CMK (cell line): Measurements from ENCODE around the gene ARHGEF38.
"Not testable (repeated sequence)": the region's sequence is repeated elsewhere in the genome, so short reads cannot be mapped to it uniquely, and the experiment has no call there.

Experiments used
- DNase-seq: peaks from one replicate; pipeline ENCODE4 v3.0.0-alpha.2; 2010; ENCODE audit warnings: low read depth

ARHGEF38 gene

DNA sequence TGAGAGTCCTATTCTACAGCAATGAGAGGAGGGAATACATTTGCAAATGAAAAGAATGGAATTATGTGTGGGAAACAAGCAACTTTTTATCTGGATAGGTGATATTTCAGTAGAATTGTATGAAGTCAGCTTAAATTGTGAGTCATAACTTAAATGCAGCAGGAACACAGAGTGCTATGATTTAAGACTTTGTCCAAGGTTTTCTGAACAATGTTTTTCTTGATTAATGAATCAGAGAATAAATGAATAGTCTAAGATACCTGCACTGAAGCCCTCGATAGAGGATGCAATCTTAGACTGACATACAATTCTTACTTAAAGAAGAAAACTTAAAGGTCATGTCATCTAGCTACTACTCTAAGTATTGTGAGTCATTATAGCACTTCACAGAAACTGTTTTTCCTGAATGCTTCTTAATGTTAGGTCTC, 8.0 kb downstream of the ARHGEF38 start:
- no peak for DNase-seq

DNA sequence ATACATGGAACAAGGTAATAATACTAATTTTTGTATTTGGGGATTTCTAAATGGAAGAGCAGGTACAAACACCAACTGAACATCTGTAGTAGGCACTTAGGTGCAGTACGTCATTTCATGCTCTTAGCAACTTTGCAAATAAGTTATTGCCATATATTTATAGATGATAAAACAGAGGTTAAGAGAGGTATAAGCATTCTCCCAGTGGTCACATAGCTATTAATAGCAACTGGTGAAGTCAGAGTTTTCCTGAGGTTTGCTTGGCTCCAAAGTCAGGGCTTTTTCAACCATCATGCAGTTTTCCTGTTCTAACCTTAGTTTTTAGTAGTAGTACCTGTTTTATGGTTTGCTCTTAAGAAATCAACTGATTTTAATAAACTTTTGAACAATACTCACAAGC, 10.9 kb downstream of the ARHGEF38 start:
- no peak for DNase-seq

DNA sequence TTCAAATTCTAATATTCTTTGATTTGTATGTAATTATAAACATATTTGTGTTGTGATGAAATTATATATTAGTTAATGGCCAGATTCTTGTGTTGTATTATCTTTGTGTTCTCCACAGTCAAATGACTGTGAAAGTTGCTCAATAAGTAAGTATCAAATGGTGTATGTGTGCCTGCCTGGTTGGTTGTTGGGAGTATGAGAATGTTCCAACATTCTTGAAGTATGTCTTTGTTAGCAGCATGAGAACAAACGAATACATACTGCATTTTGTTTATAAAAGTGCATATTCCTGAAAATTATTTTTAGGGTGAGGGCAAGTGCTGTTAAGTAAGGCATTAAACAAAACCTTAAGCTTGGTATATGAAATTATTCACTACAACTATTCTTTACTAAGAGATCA, 16.2 kb downstream of the ARHGEF38 start:
- no peak for DNase-seq

DNA sequence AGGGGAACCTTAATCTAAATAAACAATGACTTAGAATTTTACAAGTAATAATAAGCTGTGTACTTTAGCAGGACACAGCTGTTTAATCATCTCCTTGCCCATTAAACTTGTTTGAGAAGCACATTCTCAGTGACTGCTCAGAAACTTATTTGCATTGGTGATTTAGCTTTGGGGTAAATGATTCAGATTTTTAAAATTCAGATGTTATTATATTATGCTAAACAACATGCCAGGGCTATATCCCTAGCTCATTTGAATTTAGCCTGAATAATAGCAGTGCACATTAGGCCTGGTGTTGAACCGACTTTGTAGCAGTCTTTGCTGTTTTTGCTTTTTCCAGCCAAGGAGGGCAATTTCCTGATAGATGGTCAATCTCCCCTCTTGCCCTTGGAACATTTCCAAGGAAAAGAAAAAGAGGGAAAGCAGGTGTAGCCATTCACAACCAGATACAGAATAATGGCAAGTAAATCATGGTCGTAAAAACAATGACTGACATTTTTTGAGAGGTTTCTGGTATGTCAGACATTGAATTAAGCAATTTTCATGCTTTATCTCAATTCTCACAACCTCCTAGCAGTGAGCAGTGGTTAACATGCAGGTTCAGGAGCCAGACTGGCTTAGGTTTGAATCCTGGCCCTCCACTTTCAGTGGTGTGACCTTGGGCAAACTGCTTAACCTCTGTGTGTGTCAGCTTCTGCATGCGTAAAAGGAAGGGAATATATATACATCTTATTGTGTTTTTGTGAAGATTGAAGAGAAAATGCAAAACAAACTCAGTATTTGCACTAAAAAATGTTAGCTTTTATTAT, 16.8 kb downstream of the ARHGEF38 start:
- no peak for DNase-seq

DNA sequence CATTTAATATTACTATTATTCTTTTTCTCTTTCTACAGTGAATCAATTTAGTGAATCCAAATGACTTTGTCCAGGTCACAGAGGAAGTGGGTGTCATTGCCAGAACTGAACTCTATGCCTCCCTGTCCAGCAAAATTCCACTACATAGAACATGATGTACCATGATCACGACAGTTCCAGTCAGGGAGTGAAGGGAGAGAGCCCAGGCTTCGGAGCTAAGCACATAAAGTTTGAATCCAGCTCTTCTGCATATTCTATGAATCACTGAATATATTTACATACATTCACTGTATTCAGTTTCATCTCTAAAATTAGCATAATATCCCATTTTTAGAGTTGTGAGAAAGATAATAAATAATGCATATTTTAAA, 17.4 kb downstream of the ARHGEF38 start:
- DNase-seq, result no peak

DNA sequence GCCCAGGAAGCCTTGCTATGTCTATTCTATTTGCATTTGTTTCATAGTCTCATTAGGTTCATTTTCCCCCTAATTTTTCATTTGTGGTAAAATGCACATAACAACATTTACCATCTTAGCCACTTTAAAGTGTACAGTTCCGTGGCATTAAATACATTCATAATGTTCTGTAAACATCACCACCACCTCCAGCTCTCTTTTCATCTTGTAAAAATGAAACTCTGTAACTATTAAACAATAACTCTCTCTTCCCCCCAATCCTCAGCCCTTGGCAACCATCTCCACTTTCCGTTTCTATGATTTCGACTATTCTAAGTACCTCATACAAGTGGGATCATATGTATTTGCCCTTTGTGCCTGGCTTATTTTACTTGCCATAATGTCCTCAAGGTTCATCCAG, 19.9 kb downstream of the ARHGEF38 start:
- no peak for DNase-seq

DNA sequence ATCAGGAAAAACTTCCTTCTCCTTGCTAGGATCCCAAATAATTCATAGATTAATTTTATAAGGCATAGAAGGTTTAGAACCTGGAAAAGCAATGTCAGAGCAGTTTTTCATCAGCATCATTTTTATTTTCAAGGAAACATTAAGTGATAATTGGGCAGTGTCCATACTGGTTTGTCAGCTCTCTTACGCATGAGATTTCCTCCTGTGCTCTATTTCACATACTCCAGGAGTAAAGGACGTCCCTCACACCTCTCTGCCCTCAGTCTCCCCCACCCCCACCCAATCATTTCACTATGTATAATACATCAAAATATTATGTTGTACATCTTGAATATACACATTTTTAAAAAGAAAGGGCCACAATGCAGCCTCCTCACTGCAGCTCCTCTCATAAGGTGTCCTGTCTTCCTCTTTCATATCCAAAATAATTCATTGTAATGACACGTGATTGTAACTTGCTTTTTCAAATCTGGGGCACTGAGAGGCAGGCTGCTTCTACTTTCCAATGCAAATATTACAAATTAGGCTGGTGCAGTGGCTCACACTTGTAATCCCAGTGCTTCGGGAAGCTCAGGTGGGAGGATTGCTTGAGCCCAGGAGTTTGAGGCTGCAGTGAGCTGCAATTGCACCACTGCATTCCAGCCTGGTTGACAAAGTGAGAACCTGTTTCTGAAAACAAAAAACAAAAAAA, 34.4 kb downstream of the ARHGEF38 start:
- no peak for DNase-seq

DNA sequence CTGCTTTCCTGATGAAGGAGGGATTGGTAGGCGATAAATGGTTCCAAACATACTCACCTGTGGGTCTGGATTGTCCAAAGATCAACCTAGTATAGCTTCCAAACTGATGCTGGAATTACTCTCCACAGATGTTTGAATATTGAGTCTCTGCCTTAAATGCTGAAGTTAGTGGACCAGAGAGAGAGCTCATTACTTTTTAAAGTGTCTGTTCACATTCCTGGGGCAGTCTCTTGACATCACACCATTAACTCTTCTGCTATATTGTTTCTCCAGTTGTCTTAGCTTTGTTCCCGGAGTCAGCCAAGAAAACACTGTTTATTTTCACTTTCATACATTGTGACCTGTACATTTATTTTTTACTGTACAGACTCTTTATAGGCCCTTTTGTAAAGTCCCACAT, 35.4 kb downstream of the ARHGEF38 start:
- no peak for DNase-seq

DNA sequence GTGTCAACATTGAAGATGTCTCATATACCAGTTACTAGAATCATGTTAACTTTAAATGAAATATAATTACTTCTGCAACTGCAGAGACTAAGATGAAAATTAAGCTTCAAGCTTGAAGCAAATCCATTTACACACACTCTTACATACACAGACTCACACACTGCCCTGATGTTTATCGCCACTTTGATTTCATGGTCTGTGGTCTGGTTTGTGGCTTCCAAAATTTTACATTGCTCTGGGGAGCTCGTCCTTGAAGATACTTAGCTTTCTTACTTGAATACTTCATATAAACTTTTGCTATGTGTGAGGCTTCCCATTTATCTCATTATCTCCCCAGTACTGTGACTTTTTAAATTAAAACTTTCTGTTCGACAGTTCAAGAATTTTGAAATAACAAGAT, 35.8 kb downstream of the ARHGEF38 start:
- DNase-seq, result no peak

DNA sequence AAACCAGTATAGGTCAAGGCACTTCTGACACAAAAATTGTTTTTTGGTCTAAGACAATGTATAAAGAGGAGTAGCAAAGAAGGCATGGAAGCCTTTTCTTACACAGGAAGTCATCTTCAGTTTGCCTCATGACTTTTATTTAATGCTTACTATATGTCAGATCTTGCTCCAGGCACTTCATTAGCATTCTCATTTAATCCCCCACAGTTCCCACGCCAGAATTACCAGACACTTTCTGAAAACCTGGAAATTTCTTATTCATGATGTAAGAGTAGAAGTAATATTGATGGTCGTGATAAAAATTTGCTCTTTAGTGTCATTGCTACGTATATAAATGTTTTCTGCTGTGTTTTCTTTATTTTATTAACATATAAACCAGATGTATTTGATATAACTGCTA, 39.2 kb downstream of the ARHGEF38 start:
- DNase-seq, result no peak

DNA sequence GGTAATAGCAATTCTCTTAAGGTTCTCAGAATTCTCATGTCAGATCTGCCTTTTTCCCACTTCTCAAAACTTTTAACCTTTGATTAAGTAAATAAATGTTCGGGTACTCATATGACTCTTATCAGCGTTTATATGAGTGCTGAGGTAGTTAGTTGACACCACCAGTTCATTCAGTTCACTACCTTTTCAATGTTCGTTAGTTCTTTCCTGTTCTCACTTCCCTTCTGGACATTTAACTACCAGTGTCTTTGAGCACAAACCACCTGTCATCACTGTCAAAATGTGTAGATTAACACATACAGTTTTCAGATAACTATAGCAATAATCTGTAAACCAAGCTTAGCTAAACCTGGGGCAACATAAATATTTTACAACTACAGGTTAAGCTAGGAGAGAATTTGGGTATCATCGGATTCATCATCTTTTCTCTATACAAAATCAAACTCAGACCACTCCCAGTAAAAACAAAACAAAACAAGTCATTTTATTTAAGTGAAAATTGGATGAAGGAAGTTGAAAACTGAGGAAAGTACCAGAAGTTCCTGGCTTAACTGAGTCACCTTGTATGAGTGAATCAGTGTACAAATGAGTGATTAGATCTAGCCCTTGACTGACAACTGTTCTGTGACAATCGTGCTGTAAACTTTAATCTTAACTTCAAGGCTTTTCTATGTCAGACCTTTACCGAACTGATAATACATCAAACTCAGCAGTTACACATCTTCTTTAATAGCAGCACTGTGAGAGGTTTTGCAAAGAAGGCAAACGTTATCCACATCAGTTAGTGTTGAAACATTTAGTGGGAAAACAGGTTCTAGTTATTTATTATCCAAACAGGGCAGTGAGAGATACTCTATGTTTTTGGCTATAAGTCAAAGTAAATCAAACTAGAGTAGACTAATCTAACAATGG, 41.9 kb downstream of the ARHGEF38 start:
- DNase-seq, result no peak

DNA sequence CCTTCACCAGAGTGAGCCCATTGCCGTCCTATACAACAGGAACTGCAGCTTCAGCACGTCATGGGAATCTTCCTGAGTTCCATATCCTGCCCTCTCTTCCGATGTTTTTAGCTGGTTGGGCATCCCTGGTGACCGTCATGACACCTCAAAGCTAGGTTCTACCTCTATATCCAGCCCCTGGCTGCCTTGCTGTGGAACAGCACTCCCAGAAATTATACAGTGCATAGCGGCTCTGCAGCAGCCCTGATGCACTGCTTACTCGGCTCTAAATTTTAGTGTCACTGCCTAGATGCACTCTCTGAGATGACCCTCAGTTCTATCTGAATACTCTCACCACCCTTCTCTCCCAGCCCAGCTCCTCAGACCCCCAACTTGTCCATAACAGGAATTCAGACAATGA, 44.3 kb downstream of the ARHGEF38 start:
- no peak for DNase-seq

DNA sequence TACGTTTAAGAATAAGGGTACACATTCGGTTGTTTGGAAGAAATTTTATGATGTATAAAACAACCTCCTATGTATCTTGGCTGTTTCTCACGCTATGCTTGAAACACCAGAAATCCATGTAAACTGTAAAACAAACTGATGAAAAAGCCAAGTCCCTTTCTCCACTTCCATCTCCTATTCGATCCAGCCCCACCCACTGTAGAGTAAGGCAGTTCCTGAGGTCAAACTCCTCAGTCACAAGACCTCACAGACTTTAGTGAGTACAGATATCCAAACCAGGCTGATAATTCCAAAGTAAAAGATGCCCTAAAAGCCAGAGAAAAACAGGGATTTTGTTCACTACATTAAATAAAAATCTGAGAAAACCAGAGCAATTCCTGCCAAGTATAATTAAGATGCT, 45.6 kb downstream of the ARHGEF38 start:
- no peak for DNase-seq

DNA sequence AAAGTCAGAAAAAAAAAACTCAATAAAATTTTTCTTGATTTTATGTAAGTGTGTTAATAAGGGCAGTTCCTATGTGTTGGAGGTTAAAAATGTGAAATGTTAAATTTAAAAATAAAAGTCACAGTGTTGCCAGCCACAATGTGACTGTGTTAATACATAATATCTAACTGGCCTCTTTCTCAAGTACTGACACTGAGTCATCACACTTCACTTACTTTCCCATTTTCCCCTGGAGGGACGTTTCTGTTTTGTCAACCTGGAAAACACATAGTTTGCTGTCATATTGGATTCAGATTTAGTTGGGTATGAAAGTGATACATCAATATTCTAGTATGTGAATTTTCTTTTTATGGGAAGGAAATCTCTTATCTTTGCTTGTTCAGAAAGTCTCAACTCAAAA, 46.4 kb downstream of the ARHGEF38 start:
- DNase-seq, result no peak

DNA sequence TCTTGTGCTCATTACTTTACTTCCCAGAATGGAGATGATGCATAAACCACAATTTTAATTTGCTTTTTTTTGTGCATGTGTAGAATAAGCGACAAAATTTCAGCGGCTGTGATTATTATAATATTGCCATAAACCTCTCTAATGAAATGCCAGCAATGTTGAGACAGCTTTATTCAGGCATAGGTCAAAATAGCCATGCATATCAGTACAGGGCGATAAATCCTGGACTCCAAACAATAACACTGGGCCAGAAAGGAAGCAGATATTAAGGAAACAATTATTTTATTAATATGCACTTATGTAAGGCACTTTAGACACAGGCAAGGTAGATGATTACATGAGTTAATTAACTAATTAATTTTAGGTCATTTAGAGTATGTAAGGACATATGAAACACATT, 47.1 kb downstream of the ARHGEF38 start:
- no peak for DNase-seq

DNA sequence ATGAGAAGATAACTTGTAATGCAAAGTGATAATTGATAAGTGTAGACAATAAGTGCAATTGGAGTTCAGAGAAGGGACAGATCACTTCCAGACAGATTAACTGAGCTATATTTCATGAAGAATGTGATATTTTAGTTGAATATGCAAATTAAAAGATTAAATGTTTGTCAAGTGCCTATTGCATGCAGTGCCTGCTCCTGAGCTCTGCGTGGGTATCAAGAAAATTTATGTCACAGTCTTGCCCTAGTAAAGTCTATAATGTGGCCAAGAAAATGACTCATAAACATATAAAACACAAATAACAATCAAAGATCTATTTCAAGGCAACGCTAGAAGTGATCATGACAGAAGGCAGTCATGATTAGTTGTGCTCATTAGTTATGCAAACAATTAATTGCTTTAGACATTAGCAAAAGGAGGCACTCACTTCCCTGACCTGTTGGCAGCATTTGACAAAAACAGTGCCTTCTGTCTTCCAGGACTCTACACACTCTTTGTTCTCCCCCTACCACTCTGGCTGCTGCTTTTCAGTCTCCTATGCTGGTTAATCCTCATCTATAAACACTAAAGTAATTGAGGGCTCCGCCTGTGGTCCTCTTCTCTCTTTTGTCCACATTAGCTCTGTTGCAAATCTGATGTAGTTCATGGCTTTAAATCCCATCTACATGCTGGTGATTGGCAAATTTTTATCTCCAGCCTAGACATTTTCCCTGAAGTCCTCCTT, 47.7 kb downstream of the ARHGEF38 start:
- DNase-seq, result no peak

DNA sequence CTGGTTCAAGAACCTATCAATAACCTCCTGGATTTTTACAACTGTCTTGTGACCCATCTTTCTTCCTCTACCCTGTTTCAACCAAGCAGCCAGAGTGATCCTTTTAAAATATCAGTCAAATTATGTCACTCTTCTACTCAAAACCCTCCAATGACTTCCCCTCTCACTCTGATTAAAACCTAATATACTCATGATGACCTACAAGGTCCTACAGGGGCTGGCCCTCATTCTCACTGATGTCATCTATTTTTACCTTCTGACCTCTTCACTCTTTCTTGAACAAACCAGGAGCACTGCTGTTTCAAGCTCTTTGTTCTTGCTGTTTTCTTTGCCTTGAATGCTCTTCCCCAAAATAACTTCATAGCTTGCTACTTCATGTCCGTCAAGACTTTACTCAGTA, 48.5 kb downstream of the ARHGEF38 start:
- no peak for DNase-seq

DNA sequence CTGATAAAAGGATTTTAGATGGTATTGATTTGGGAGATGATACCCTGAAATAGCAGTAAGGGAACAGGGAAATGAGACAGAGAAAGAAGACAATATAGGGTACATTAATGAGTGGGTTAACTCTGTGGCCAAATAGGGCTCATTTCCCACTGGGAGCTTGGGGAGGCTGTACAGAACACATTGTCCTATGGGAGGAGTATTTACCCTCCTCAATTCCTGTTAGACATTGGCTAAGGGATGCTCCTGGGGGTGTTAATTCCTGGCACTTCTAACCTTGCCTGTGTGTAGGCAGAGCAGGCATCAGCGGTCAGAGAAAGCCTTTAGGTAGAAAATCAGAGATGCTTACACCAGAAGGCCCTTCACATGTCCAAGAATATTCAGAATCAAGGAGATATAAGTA, 49.0 kb downstream of the ARHGEF38 start:
- DNase-seq, result no peak

DNA sequence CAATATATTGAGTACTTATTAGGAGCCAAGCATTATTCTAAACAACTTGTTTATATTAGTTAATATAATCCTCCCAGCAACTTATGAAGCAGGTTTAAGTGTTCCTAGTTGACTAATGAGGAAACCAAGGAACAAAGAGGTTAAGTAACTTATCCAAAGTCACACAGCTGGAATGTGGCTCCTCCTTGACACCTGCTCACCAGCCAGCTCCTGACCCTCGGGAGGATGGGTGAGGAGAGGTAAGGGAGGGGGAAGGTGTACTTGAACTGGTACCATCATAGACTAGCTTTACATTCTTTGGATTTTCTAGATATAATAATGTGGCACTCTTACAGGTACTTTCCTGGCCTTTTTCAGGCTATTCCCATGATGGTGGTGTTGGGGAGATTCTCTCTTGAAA, 50.7 kb downstream of the ARHGEF38 start:
- no peak for DNase-seq

DNA sequence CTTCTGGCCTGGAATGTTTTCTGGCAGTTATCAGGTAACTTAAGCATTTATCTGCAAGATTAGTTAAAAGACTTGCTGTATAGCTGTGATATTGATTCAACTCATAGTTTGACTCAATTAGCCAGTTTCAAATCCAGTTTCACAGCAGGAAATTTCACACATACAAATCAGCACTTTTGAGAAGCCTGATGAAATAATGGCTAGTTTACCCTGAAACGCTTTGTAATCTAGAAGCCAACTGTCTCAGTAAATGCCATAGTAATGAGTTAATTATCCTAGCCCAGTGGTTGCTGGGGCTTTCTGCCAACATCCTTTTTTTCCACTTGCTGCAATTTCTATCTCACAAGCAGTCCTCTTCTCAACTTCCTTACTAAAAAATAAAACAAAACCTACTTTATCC, 53.1 kb downstream of the ARHGEF38 start:
- no peak for DNase-seq

DNA sequence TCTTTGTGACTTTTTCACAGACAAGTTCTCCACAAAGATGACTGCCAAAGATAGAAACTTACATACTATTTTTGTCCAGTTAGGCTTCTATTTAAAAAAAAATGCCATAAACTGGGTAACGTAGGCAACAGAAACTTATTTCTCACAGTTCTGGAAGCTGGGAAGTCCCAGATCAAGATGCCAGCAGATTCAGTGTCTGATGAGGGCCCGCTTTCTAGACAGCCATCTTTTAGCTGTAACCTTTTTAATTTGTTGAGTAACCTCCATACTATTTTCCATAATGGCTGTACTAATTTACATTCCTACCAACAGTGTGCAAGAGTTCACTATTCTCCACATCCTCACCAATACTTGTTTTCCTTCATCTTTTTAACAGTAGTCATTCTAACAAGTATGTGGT, 55.5 kb downstream of the ARHGEF38 start:
- DNase-seq, result no peak

DNA sequence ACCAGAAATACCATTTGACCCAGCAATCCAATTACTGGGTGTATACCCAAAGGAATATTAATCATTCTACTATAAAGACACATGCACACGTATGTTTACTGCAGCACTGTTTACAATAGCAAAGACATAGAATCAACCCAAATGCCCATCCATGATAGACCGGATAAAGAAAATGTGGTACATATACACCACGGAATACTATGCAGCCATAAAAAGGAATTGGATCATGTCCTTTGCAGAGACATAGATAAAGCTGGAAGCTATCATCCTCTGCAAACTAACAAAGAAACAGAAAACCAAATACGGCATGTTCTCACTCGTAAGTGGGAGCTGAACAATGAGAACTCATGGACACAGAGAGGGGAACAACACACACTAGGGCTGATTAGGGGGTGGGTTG, 57.4 kb downstream of the ARHGEF38 start:
- not testable (repeated sequence) for DNase-seq
